ENCODE data around the gene EIF2B1.
A peak's percentile ranks its signal among the peaks of the same experiment; 100 is the strongest.

The EIF2B1 gene

DNA sequence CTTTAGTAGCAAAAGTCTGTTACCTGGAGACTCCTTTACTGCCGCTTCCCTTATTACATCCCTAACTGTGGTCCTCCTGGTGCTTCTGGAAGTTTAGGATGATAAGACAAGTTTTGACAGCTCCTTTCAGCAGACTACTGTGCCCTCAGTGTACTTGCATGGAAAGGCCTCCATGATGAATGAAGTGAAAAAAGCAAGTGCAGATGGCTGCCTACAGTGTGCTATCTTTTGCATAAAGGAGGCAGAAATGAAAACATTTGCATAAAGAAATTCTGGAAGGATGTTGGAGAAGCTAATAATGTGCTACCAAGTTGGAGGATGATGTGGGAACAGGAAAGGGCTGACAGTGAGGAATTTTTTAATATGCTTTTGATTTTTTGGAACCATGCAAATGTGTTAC lies 42.0 kb upstream of the EIF2B1 start:
- no peak for DNase-seq (ENCODE audit: low spot score)
- Histone ChIP-seq H3K27ac (ENCODE audit: poor library complexity, severe bottlenecking) (no peak overlapping the region), H3K4me1 (ENCODE audit: insufficient read depth, poor library complexity, severe bottlenecking) (no peaks in the 10 kb centered on the region), H3K4me3 (ENCODE audit: severe bottlenecking) (no peak overlapping the region), H3K36me3 (ENCODE audit: low read depth) (peaks cover 40% of the 10 kb centered on the region), H3K27me3 (ENCODE audit: insufficient read depth, poor library complexity, severe bottlenecking) (no peaks in the 10 kb centered on the region), H3K9me3 (ENCODE audit: severe bottlenecking) (no peaks in the 10 kb centered on the region)
- TF ChIP-seq, protein P1, sequence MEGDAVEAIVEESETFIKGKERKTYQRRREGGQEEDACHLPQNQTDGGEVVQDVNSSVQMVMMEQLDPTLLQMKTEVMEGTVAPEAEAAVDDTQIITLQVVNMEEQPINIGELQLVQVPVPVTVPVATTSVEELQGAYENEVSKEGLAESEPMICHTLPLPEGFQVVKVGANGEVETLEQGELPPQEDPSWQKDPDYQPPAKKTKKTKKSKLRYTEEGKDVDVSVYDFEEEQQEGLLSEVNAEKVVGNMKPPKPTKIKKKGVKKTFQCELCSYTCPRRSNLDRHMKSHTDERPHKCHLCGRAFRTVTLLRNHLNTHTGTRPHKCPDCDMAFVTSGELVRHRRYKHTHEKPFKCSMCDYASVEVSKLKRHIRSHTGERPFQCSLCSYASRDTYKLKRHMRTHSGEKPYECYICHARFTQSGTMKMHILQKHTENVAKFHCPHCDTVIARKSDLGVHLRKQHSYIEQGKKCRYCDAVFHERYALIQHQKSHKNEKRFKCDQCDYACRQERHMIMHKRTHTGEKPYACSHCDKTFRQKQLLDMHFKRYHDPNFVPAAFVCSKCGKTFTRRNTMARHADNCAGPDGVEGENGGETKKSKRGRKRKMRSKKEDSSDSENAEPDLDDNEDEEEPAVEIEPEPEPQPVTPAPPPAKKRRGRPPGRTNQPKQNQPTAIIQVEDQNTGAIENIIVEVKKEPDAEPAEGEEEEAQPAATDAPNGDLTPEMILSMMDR (IDR thresholded peaks at IDR 0.05; ENCODE audit: poor library complexity, severe bottlenecking), result no peak
- ATAC-seq (ENCODE audit: low read depth), result no peak

DNA sequence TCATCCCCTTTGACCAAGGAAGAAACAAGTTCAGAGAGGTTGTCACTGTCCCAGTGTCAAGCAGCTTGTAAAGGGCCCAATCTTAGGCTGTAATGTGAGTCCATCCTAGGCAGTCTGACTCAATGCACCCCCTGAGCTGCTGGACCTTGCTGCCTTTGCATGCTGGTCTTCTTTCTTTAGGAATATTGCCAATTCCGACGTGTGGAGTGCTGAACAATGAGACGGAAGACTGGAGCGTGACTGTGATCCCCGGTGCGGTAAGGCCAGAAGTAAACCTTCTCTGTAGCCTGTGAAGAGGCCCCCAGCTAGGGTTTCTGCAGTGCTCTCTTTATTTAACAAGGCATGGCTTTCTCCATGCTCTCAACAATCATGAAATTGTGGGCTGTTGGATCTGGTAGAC lies 38.4 kb upstream of the EIF2B1 start:
- Histone ChIP-seq H3K27ac (ENCODE audit: poor library complexity, severe bottlenecking) (no peak overlapping the region), H3K36me3 (ENCODE audit: low read depth) (peaks cover 25% of the 10 kb centered on the region), H3K4me3 (ENCODE audit: severe bottlenecking) (peak overlapping the region; percentile 62), H3K9me3 (ENCODE audit: severe bottlenecking) (no peaks in the 10 kb centered on the region), H3K27me3 (ENCODE audit: insufficient read depth, poor library complexity, severe bottlenecking) (no peaks in the 10 kb centered on the region), H3K4me1 (ENCODE audit: insufficient read depth, poor library complexity, severe bottlenecking) (no peaks in the 10 kb centered on the region)
- ATAC-seq (ENCODE audit: low read depth), result no peak
- TF ChIP-seq, protein P1 (IDR thresholded peaks at IDR 0.05; ENCODE audit: poor library complexity, severe bottlenecking), result no peak
- no peak for DNase-seq (ENCODE audit: low spot score)

DNA sequence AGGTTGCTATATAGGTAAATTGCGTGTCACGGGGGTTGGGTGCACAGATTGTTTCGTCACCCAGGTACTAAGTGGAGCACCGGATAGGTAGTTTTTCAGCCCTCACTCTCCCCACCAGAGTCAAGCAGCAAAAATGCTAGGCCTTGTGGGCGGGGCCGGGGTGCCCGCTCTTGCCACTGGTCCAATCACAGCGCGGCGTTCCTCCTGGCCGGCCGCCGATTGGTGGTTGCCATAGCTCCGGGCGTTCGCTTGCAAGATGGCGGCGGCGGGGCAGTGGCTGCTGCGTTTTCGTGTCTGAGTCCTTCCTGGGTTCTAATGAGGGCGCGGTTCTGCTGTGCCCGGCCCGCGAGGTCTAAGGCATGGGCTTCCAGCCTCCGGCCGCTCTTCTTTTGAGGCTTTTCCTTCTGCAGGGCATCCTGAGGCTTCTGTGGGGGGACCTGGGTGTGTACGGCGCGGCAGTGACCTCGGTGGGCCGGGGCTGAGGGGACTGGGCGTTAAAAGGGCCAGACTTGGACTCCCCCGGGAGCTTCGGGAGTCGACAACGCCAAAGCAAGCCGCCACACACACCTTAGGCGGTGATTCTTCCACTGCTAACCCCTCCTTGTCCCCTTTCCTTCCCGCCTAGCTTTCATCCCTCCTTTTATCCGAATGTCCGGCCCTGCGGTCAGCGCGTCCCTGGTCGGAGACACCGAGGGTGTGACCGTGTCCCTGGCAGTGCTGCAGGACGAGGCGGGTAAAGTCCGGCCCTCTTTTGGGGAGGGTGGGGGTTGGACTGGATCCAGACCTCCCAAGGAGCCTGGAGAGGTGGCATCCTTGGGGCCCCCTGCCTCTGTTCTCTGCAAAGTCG lies 37.6 kb upstream of the EIF2B1 start, which contains the start of gene TCTN2:
TCTN2 (plus strand) TSS at position 232 of the 847 bp plus-strand sequence; CDS start at position 360, 128 bp downstream.
- peaks cover 22% of the 10 kb centered on the region for H3K36me3 ChIP-seq (ENCODE audit: low read depth)
- peak within 1 kb of the TSS; percentile 62 for H3K4me3 ChIP-seq (ENCODE audit: severe bottlenecking)
- H3K27me3 ChIP-seq (ENCODE audit: insufficient read depth, poor library complexity, severe bottlenecking), result no peaks in the 10 kb centered on the region
- H3K27ac ChIP-seq (ENCODE audit: poor library complexity, severe bottlenecking), result no peak within 1 kb of the TSS
- no peaks in the 10 kb centered on the region for H3K4me1 ChIP-seq (ENCODE audit: insufficient read depth, poor library complexity, severe bottlenecking)
- DNase-seq (ENCODE audit: low spot score), result peak; percentile 94
- TF ChIP-seq, protein P1 (IDR thresholded peaks at IDR 0.05; ENCODE audit: poor library complexity, severe bottlenecking), result no peak
- no peaks in the 10 kb centered on the region for H3K9me3 ChIP-seq (ENCODE audit: severe bottlenecking)
- ATAC-seq (ENCODE audit: low read depth), result peak; percentile 99

GRCh38 chr12:123667771-123668170 lies 34.3 kb upstream of the EIF2B1 start:
- Histone ChIP-seq H3K36me3 (ENCODE audit: low read depth) (peaks cover 6% of the 10 kb centered on the region), H3K4me3 (ENCODE audit: severe bottlenecking) (no peak overlapping the region), H3K9me3 (ENCODE audit: severe bottlenecking) (no peaks in the 10 kb centered on the region), H3K27me3 (ENCODE audit: insufficient read depth, poor library complexity, severe bottlenecking) (no peaks in the 10 kb centered on the region), H3K4me1 (ENCODE audit: insufficient read depth, poor library complexity, severe bottlenecking) (no peaks in the 10 kb centered on the region), H3K27ac (ENCODE audit: poor library complexity, severe bottlenecking) (no peak overlapping the region)
- ATAC-seq (ENCODE audit: low read depth) (no peak), DNase-seq (ENCODE audit: low spot score) (no peak)
- TF ChIP-seq, protein P1 (IDR thresholded peaks at IDR 0.05; ENCODE audit: poor library complexity, severe bottlenecking), result no peak
